Measurements from ENCODE around the gene EIF4G3.

Gene EIF4G3

GRCh38 chr1:20958430-20958829 lies 218.3 kb downstream of the EIF4G3 start:
- TF ChIP-seq ZFP3 (CRISPR knock-in tag; IDR thresholded peaks at IDR 0.05) = no peak
- TF ChIP-seq POU6F1 (CRISPR knock-in tag; IDR thresholded peaks at IDR 0.05; ENCODE audit: borderline replicate concordance, low read depth) = no peak
- no peak for TF ChIP-seq CSDC2 (CRISPR knock-in tag; IDR thresholded peaks at IDR 0.05)
- TF ChIP-seq ZNF70 (CRISPR knock-in tag; IDR thresholded peaks at IDR 0.05) = no peak
- no peak for TF ChIP-seq ZC3H10 (CRISPR knock-in tag; IDR thresholded peaks at IDR 0.05)
- TF ChIP-seq SNAI2 (CRISPR knock-in tag; IDR thresholded peaks at IDR 0.05) = no peak
- no peak for TF ChIP-seq ZNF8 (CRISPR knock-in tag; IDR thresholded peaks at IDR 0.05)
- ATAC-seq = no peak

GRCh38 chr1:20956272-20956671 lies 220.4 kb downstream of the EIF4G3 start:
- TF ChIP-seq ARNTL (CRISPR knock-in tag; IDR thresholded peaks at IDR 0.05; ENCODE audit: borderline replicate concordance, low read depth) (no peak), RARB (CRISPR knock-in tag; IDR thresholded peaks at IDR 0.05) (no peak), CSRNP3 (CRISPR knock-in tag; IDR thresholded peaks at IDR 0.05) (no peak), CSDC2 (CRISPR knock-in tag; IDR thresholded peaks at IDR 0.05) (no peak), TSHZ2 (CRISPR knock-in tag; IDR thresholded peaks at IDR 0.05) (no peak), ZNF8 (CRISPR knock-in tag; IDR thresholded peaks at IDR 0.05) (no peak), OSR1 (CRISPR knock-in tag; IDR thresholded peaks at IDR 0.05) (no peak), ESRRG (CRISPR knock-in tag; IDR thresholded peaks at IDR 0.05) (no peak), ZNF565 (CRISPR knock-in tag; conservative IDR thresholded peaks at IDR 0.05; ENCODE audit: low read depth) (no peak), ZC3H10 (CRISPR knock-in tag; IDR thresholded peaks at IDR 0.05) (no peak), ZFP3 (CRISPR knock-in tag; IDR thresholded peaks at IDR 0.05) (no peak), POU6F1 (CRISPR knock-in tag; IDR thresholded peaks at IDR 0.05; ENCODE audit: borderline replicate concordance, low read depth) (no peak), TCF4 (CRISPR knock-in tag; IDR thresholded peaks at IDR 0.05; ENCODE audit: borderline replicate concordance) (no peak), CREB5 (CRISPR knock-in tag; IDR thresholded peaks at IDR 0.05; ENCODE audit: low read depth) (no peak)
- ATAC-seq = no peak

- TF ChIP-seq TSHZ2 (CRISPR knock-in tag; IDR thresholded peaks at IDR 0.05) = no peak
- TF ChIP-seq ZNF70 (CRISPR knock-in tag; IDR thresholded peaks at IDR 0.05) = no peak
- TF ChIP-seq ZNF565 (CRISPR knock-in tag; conservative IDR thresholded peaks at IDR 0.05; ENCODE audit: low read depth) = no peak
- no peak for TF ChIP-seq TCF4 (CRISPR knock-in tag; IDR thresholded peaks at IDR 0.05; ENCODE audit: borderline replicate concordance)
- no peak for ATAC-seq
Observed at GRCh38 chr1:20950679-20951078, 226.0 kb downstream of the EIF4G3 start.
